ENCODE data around the gene MCMBP. TPM values are rescaled to one million over a fixed set of nuclear protein-coding genes. Genes with fewer than 3 reads are reported as not detected.
"Not testable (repeated sequence)": the region's sequence is repeated elsewhere in the genome, so short reads cannot be mapped to it uniquely, and the experiment has no call there.

Gene MCMBP
- total and polyA plus RNA-seq, 2 experiments from 2014 or later: 47.9 to 53.7 TPM

- in situ Hi-C loops (cut with MboI): no loop called here
- WGBS, 2 experiments (ENCODE audit: low coverage in 1 of 2, low lambda C conversion rate in 2 of 2, missing lambda C conversion rate in 2 of 2): 96 to 100% methylated on average over 6 of the region's 6 CpGs
- H3K27ac ChIP-seq: no peak overlapping the region
- peaks cover 7% of the 10 kb centered on the region; the same call in 1 of the 2 replicates for H3F3A ChIP-seq (ENCODE audit: insufficient read depth)
- TF ChIP-seq EZH2phosphoT487 (IDR thresholded peaks at IDR 0.05; ENCODE audit: insufficient read depth, low read depth) (no peak), EZH2 (IDR thresholded peaks at IDR 0.05; ENCODE audit: insufficient read depth, poor library complexity, severe bottlenecking) (no peak)
- no peak overlapping the region for H3K4me2 ChIP-seq (ENCODE audit: unreplicated experiment)
- H3K4me1 ChIP-seq (ENCODE audit: insufficient read depth): peaks cover 8% of the 10 kb centered on the region
- no peaks in the 10 kb centered on the region for H3K9me3 ChIP-seq (ENCODE audit: low read depth)
- DNase-seq: no peak
- H3K9me2 ChIP-seq (ENCODE audit: insufficient read depth): no peaks in the 10 kb centered on the region
- H3K9ac ChIP-seq: no peak overlapping the region
- peaks cover 44% of the 10 kb centered on the region for H3K36me3 ChIP-seq (ENCODE audit: low read depth)
- no peak overlapping the region for H3K4me3 ChIP-seq
- no peaks in the 10 kb centered on the region for H4K20me1 ChIP-seq (ENCODE audit: insufficient read depth)
- H3K79me2 ChIP-seq (ENCODE audit: insufficient read depth): peaks cover 53% of the 10 kb centered on the region
- no peaks in the 10 kb centered on the region for H3K27me3 ChIP-seq (replicated peaks; ENCODE audit: insufficient read depth)
- H2AFZ ChIP-seq: no peak overlapping the region
Observed at GRCh38 chr10:119910689-119911088, 38.0 kb upstream of the MCMBP start.

DNA sequence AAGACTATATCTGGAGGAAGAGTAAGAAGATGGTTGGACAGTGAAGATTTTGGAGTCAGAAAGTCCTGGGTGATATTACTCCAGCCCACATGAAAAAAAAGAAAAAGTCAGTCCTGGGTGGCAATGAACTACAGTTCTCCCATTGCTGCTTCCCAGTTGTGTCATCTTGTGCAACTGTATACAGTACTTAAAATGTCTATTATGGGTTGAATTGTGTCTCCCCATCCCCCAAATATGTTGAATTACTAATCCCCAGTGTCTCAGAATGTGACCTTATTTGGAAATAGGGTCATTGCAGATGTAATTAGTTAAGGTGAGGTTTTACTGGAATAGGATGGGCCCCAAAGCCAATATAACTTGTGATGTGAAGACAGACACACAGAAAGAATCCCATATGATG, 35.5 kb upstream of the MCMBP start:
- DNase-seq: peak; percentile 24

GRCh38 chr10:119907695-119908094, 35.1 kb upstream of the MCMBP start:
- in situ Hi-C loops (cut with MboI); H3K4me2 ChIP-seq (ENCODE audit: unreplicated experiment); H3K27me3 ChIP-seq (replicated peaks; ENCODE audit: insufficient read depth); H3K9ac ChIP-seq; H3K9me2 ChIP-seq (ENCODE audit: insufficient read depth); DNase-seq; H3K4me1 ChIP-seq (ENCODE audit: insufficient read depth); H3K4me3 ChIP-seq; H2AFZ ChIP-seq; H3K9me3 ChIP-seq (ENCODE audit: low read depth); H4K20me1 ChIP-seq (ENCODE audit: insufficient read depth); H3F3A ChIP-seq (ENCODE audit: insufficient read depth): not testable (repeated sequence)
- Histone ChIP-seq H3K27ac (peak overlapping the region; percentile 25; the same call in 1 of the 2 replicates), H3K79me2 (ENCODE audit: insufficient read depth) (peaks cover 72% of the 10 kb centered on the region), H3K36me3 (ENCODE audit: low read depth) (peaks cover 61% of the 10 kb centered on the region)
- 95 to 99% methylated on average over 7 of the region's 7 CpGs for WGBS, 2 experiments (ENCODE audit: low coverage in 1 of 2, low lambda C conversion rate in 2 of 2, missing lambda C conversion rate in 2 of 2)

More for the DNA sequence above, 35.5 kb upstream of the MCMBP start:
- Histone ChIP-seq H3K9me2 (ENCODE audit: insufficient read depth) (no peaks in the 10 kb centered on the region), H4K20me1 (ENCODE audit: insufficient read depth) (no peaks in the 10 kb centered on the region), H3F3A (ENCODE audit: insufficient read depth) (peaks cover 7% of the 10 kb centered on the region; the same call in 1 of the 2 replicates), H3K79me2 (ENCODE audit: insufficient read depth) (peaks cover 68% of the 10 kb centered on the region), H3K4me1 (ENCODE audit: insufficient read depth) (peaks cover 8% of the 10 kb centered on the region), H3K9ac (no peak overlapping the region), H3K36me3 (ENCODE audit: low read depth) (peaks cover 61% of the 10 kb centered on the region), H2AFZ (no peak overlapping the region), H3K27ac (peak overlapping the region; percentile 25; the same call in 1 of the 2 replicates), H3K9me3 (ENCODE audit: low read depth) (no peaks in the 10 kb centered on the region), H3K4me3 (no peak overlapping the region), H3K4me2 (ENCODE audit: unreplicated experiment) (no peak overlapping the region), H3K27me3 (replicated peaks; ENCODE audit: insufficient read depth) (no peaks in the 10 kb centered on the region)
- TF ChIP-seq EZH2phosphoT487 (IDR thresholded peaks at IDR 0.05; ENCODE audit: insufficient read depth, low read depth) (no peak), EZH2 (IDR thresholded peaks at IDR 0.05; ENCODE audit: insufficient read depth, poor library complexity, severe bottlenecking) (no peak)
- in situ Hi-C loops (cut with MboI): no loop called here

DNA sequence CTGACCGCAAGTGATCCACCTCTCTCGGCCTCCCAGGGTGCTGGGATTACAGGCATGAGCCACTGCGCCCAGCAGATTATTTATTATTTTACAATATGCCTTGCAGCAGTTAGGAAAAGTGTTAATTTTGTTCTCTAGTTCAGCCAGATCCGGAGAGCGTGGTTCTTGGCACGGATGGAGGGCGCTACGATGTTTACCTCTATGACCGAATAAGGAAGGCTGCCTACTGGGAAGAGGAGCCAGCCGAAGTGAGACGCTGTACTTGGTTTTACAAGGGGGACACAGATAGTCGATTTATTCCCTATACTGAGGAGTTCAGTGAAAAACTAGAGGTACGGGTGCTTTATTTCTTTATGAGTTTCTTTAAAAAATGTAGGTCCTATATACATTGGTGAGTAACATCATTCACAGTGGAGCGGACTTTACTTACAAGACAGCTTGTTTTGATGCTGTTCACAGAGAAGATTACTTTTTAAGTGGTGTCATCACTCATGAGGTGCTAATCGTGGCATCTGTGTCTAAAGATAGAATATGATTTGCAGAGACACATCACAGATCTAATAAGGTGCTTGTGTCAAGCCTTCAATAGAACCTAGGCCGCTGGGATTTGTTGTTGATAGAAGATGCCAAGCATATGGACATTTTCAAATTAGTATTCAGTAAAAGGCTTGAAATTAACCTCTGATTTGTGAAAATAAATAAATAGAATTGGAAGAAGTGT, 31.5 kb upstream of the MCMBP start:
- H3K27me3 ChIP-seq (replicated peaks; ENCODE audit: insufficient read depth): no peaks in the 10 kb centered on the region
- no peak overlapping the region for H3K4me2 ChIP-seq (ENCODE audit: unreplicated experiment)
- H3K9ac ChIP-seq: no peak overlapping the region
- H3K4me3 ChIP-seq: no peak overlapping the region
- H3K4me1 ChIP-seq (ENCODE audit: insufficient read depth): peaks cover 8% of the 10 kb centered on the region
- WGBS, 2 experiments (ENCODE audit: low coverage in 1 of 2, low lambda C conversion rate in 2 of 2, missing lambda C conversion rate in 2 of 2): 90 to 91% methylated on average over 16 of the region's 16 CpGs
- no peak overlapping the region for H2AFZ ChIP-seq
- no peaks in the 10 kb centered on the region for H3K9me3 ChIP-seq (ENCODE audit: low read depth)
- peaks cover 42% of the 10 kb centered on the region for H3K36me3 ChIP-seq (ENCODE audit: low read depth)
- peaks cover 98% of the 10 kb centered on the region for H3K79me2 ChIP-seq (ENCODE audit: insufficient read depth)
- no peaks in the 10 kb centered on the region for H3K9me2 ChIP-seq (ENCODE audit: insufficient read depth)
- 0 out of 2 replicates have a peak, but pooled peaks cover 1% of the 10 kb centered on the region for H4K20me1 ChIP-seq (ENCODE audit: insufficient read depth)
- peaks cover 11% of the 10 kb centered on the region for H3F3A ChIP-seq (ENCODE audit: insufficient read depth)
- TF ChIP-seq EZH2phosphoT487 (IDR thresholded peaks at IDR 0.05; ENCODE audit: insufficient read depth, low read depth) (no peak), EZH2 (IDR thresholded peaks at IDR 0.05; ENCODE audit: insufficient read depth, poor library complexity, severe bottlenecking) (no peak)
- in situ Hi-C loops (cut with MboI): no loop called here
- H3K27ac ChIP-seq: no peak overlapping the region
- no peak for DNase-seq
